ENCODE results near the gene ZNF816.
"Not testable (repeated sequence)": the region's sequence is repeated elsewhere in the genome, so short reads cannot be mapped to it uniquely, and the experiment has no call there.

Gene ZNF816

GRCh38 chr19:52962394-52963246 lies at the start of gene ZNF816:
TSS of gene ZNF816 (minus strand) at chr19:52962881. CDS start at chr19:52956089, 6,792 bp downstream.
- DNase-seq (ENCODE audit: low read depth, low spot score) = peak; percentile 96

- no peak for DNase-seq (ENCODE audit: low read depth, low spot score)
Observed at GRCh38 chr19:53012006-53012405, 49.3 kb upstream of the ZNF816 start.

- peak; percentile 78 for DNase-seq (ENCODE audit: low read depth, low spot score)
Observed at GRCh38 chr19:53010494-53010893, 47.8 kb upstream of the ZNF816 start.

- no peak for DNase-seq (ENCODE audit: low read depth, low spot score)
Observed at GRCh38 chr19:53008061-53008778, 45.5 kb upstream of the ZNF816 start.

- peak; percentile 44 for DNase-seq (ENCODE audit: low read depth, low spot score)
Observed at GRCh38 chr19:53007606-53008005, 44.9 kb upstream of the ZNF816 start.

GRCh38 chr19:53007200-53007599 lies 44.5 kb upstream of the ZNF816 start:
- no peak for DNase-seq (ENCODE audit: low read depth, low spot score)

GRCh38 chr19:53004242-53004641 lies 41.6 kb upstream of the ZNF816 start:
- DNase-seq (ENCODE audit: low read depth, low spot score) = peak; percentile 62

GRCh38 chr19:53002479-53002878 lies 39.8 kb upstream of the ZNF816 start:
- DNase-seq (ENCODE audit: low read depth, low spot score) = peak; percentile 55

GRCh38 chr19:52997975-52998374 lies 35.3 kb upstream of the ZNF816 start:
- no peak for DNase-seq (ENCODE audit: low read depth, low spot score)

GRCh38 chr19:52995711-52996110 lies 33.0 kb upstream of the ZNF816 start:
- no peak for DNase-seq (ENCODE audit: low read depth, low spot score)

- peak; percentile 91 for DNase-seq (ENCODE audit: low read depth, low spot score)
Observed at GRCh38 chr19:52993342-52994178, 30.9 kb upstream of the ZNF816 start.

GRCh38 chr19:52992109-52993004 lies 29.7 kb upstream of the ZNF816 start:
- no peak for DNase-seq (ENCODE audit: low read depth, low spot score)

- DNase-seq (ENCODE audit: low read depth, low spot score) = no peak
Observed at GRCh38 chr19:52991484-52991883, 28.8 kb upstream of the ZNF816 start.

GRCh38 chr19:52990759-52991418 lies 28.2 kb upstream of the ZNF816 start:
- no peak for DNase-seq (ENCODE audit: low read depth, low spot score)

GRCh38 chr19:52988506-52988905 lies 25.8 kb upstream of the ZNF816 start:
- no peak for DNase-seq (ENCODE audit: low read depth, low spot score)

GRCh38 chr19:52987221-52987620 lies 24.5 kb upstream of the ZNF816 start:
- no peak for DNase-seq (ENCODE audit: low read depth, low spot score)

- DNase-seq (ENCODE audit: low read depth, low spot score) = not testable (repeated sequence)
Observed at GRCh38 chr19:52983167-52983566, 20.5 kb upstream of the ZNF816 start.

GRCh38 chr19:52981329-52981728 lies 18.6 kb upstream of the ZNF816 start:
- no peak for DNase-seq (ENCODE audit: low read depth, low spot score)

- no peak for DNase-seq (ENCODE audit: low read depth, low spot score)
Observed at GRCh38 chr19:52967772-52968171, 5.1 kb upstream of the ZNF816 start.

GRCh38 chr19:52963247-52963618 lies 552 bp upstream of the ZNF816 start:
- DNase-seq (ENCODE audit: low read depth, low spot score) = no peak

Data from ELF-1 (cell line).